Calu3 (cell line): ENCODE data around the gene PLK1. TPM values are rescaled to one million over a fixed set of nuclear protein-coding genes. Genes with fewer than 3 reads are reported as not detected.

Experiments
- BruUV-seq: library from RNA; stranded (reverse); fragments of 400-500 nt; replicated peaks from 2 replicates; lab custom pipeline; 2021; lab: Mats Ljungman, UMichigan
- CTCF ChIA-PET: fragments of 300-600 bp; sonication (Branson Sonifier 250); formaldehyde crosslinking; loops from one replicate; lab custom pipeline; 2022; ENCODE audit warnings: antibody characterized with exemption; lab: Charles Lee
- DNase-seq: peaks from one replicate; pipeline ENCODE4 v3.0.0; 2022
- H3K27ac Mint-ChIP-seq: one replicate; pipeline ENCODE4 v1.8.0; 2022; ENCODE audit warnings: mixed read lengths; ENCODE audit not compliant: unreplicated experiment
- H3K27me3 Mint-ChIP-seq: one replicate; pipeline ENCODE4 v1.8.0; 2022; ENCODE audit warnings: mixed read lengths; ENCODE audit not compliant: unreplicated experiment
- H3K36me3 Mint-ChIP-seq: one replicate; pipeline ENCODE4 v1.8.0; 2022; ENCODE audit warnings: mild to moderate bottlenecking, moderate library complexity, mixed read lengths; ENCODE audit not compliant: insufficient read depth, unreplicated experiment
- H3K4me1 Mint-ChIP-seq: one replicate; pipeline ENCODE4 v1.8.0; 2022; ENCODE audit warnings: mild to moderate bottlenecking, low read depth, mixed read lengths; ENCODE audit not compliant: unreplicated experiment
- H3K4me3 Mint-ChIP-seq: one replicate; pipeline ENCODE4 v1.8.0; 2022; ENCODE audit warnings: mild to moderate bottlenecking, low read depth, moderate library complexity, mixed read lengths; ENCODE audit not compliant: unreplicated experiment
- H3K9me3 Mint-ChIP-seq: one replicate; pipeline ENCODE4 v1.8.0; 2022; ENCODE audit warnings: low read depth, mixed read lengths; ENCODE audit not compliant: unreplicated experiment
- intact Hi-C: fragments of 100-400 bp; cut with micrococcal nuclease; formaldehyde crosslinking; loops from one replicate; pipeline ENCODE4 v1.10.0; 2022; ENCODE audit not compliant: unreplicated experiment
- total RNA-seq: library from RNA; stranded (reverse); gene quantifications from 2 replicates; pipeline ENCODE4 v1.2.3, GENCODE V29; 2022
- TF ChIP-seq, protein P1 (sequence below): fragments of 200-600 bp; IDR thresholded peaks from one replicate; pipeline ENCODE4 v1.8.0; 2022; ENCODE audit warnings: antibody characterized with exemption; ENCODE audit not compliant: unreplicated experiment

Gene PLK1
- total RNA-seq, 1 experiment from 2014 or later: 136 TPM

DNA sequence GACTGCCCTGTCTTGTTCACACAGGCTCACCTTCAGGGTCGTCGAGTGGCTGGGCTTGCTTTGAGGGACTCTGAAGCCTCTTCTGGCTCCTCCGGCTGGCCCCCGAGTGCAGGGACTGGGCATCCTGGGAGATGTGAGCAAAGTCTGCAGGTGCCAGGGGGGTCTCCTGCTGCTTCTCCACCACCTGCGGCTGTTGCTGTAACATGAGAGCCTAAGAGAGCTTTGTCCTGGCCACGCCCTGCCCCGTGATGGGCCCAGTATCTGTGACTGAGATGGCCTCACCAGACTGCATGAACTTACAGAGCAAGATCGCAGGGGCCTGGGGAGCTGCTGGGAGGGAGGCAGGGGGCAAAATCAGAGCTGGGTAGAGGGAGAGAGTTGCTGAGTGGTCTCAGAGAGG, 21.8 kb downstream of the PLK1 start:
- CTCF ChIA-PET: no interaction called here
- intact Hi-C loops: no loop called here
- no TSS peak for BruUV-seq

DNA sequence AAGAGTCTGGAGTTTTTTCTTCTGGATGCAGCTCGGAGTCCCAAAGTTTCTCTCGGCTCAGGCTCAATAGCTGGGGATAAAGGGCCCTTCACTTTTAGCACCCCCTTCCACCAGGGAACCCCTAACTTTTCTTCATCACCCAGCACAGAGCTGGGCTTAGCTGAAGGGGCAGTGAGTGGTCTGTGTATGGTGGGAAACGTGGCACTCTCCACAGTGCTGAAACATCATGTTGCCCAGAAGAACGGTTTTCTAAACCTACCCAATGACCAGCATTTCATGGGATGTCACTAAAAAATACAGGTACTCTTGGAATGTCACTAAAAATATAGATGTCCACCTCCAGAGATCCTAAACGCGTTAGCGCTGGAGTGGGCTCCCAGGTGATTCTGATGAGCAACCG, 22.4 kb downstream of the PLK1 start:
- DNase-seq: no peak
- H3K4me1 Mint-ChIP-seq: peaks cover 21% of the 10 kb centered on the region
- no peaks in the 10 kb centered on the region for H3K27me3 Mint-ChIP-seq
- TF ChIP-seq, protein P1, sequence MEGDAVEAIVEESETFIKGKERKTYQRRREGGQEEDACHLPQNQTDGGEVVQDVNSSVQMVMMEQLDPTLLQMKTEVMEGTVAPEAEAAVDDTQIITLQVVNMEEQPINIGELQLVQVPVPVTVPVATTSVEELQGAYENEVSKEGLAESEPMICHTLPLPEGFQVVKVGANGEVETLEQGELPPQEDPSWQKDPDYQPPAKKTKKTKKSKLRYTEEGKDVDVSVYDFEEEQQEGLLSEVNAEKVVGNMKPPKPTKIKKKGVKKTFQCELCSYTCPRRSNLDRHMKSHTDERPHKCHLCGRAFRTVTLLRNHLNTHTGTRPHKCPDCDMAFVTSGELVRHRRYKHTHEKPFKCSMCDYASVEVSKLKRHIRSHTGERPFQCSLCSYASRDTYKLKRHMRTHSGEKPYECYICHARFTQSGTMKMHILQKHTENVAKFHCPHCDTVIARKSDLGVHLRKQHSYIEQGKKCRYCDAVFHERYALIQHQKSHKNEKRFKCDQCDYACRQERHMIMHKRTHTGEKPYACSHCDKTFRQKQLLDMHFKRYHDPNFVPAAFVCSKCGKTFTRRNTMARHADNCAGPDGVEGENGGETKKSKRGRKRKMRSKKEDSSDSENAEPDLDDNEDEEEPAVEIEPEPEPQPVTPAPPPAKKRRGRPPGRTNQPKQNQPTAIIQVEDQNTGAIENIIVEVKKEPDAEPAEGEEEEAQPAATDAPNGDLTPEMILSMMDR: no peak
- intact Hi-C loops: no loop called here
- no TSS peak for BruUV-seq
- H3K4me3 Mint-ChIP-seq: no peak overlapping the region
- no peak overlapping the region for H3K27ac Mint-ChIP-seq
- no peaks in the 10 kb centered on the region for H3K36me3 Mint-ChIP-seq
- CTCF ChIA-PET: interaction anchor here (0.7 kb wide), 1 partner anchor 12 kb away, joined by 4 read pairs; no protein-coding TSS in a partner anchor
- peaks cover 7% of the 10 kb centered on the region for H3K9me3 Mint-ChIP-seq

More for the DNA sequence above, 21.8 kb downstream of the PLK1 start:
- Mint-ChIP-seq H3K36me3 (no peaks in the 10 kb centered on the region), H3K9me3 (peaks cover 7% of the 10 kb centered on the region), H3K27me3 (no peaks in the 10 kb centered on the region), H3K4me3 (no peak overlapping the region), H3K4me1 (peaks cover 21% of the 10 kb centered on the region), H3K27ac (peak overlapping the region; percentile 13)
- no peak for DNase-seq
- TF ChIP-seq, protein P1: no peak

DNA sequence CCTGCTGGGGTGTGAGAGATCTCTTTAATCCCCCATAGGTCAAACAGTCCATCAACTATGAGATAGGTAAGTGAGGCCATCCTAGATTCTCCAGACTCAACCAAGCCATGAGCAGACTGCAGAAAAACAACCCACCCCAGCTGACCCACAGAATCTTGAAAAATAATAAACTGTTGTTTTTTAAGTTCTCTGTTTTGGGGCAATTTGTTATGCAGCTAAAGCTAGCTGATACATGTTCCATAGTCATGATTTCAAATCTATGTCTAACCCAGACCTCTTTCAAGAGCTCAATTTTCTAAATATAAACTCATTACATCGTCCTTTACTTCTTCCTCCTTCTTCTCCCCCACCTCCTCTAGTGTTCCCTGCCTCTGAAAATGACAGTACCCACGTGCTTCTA, 24.3 kb downstream of the PLK1 start:
- CTCF ChIA-PET: interaction anchor here (1.0 kb wide), 1 partner anchor 10 kb away, joined by 3 read pairs; no protein-coding TSS in a partner anchor
- TF ChIP-seq, protein P1: no peak
- no TSS peak for BruUV-seq

DNA sequence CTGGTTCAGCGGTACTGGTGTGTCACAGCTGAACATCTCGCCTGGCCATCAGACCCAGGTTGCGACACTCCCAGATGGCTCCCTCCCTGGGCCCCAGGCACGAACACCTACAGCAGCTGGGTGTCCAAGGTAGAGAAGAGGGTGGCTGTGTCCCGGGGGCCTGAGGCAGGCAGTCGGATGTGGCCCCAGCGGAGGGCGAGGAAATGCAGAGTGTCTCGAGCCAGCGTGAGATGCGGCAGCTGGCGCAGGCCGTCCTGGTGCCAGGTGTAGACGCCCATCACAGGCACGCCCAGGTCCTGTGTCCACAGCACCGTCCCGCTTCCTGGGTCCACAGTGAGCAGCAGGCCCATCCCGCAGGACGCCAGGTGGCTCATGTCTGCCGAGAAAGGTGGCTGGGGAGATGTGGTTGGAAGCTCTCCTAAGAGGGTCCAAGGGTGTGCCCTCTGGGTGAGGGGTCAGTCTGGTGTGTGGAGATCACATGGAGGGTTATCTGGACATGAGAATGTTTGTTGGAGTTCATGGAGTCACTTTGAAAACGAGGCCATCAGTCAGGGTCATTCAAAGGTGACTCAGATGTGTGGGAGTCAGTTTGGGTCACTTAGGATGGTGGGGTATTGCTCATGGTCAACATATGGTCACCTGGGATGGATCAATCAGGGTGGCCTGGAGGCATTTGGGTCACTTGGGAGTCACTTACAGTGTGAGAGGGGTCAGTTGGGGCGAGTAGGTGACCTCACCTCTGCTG, 26.3 kb downstream of the PLK1 start:
- TF ChIP-seq, protein P1: no peak
- Mint-ChIP-seq H3K36me3 (no peaks in the 10 kb centered on the region), H3K4me1 (peaks cover 9% of the 10 kb centered on the region), H3K9me3 (peaks cover 7% of the 10 kb centered on the region), H3K4me3 (no peak overlapping the region), H3K27me3 (no peaks in the 10 kb centered on the region), H3K27ac (no peak overlapping the region)
- DNase-seq: no peak
- CTCF ChIA-PET: no interaction called here
- intact Hi-C loops: no loop called here
- BruUV-seq: no TSS peak

More for the DNA sequence above, 24.3 kb downstream of the PLK1 start:
- Mint-ChIP-seq H3K9me3 (peaks cover 7% of the 10 kb centered on the region), H3K27ac (no peak overlapping the region), H3K4me3 (no peak overlapping the region), H3K36me3 (no peaks in the 10 kb centered on the region), H3K27me3 (no peaks in the 10 kb centered on the region), H3K4me1 (peaks cover 21% of the 10 kb centered on the region)
- intact Hi-C loops: no loop called here
- DNase-seq: no peak
